Esophagus muscularis mucosa (tissue), 4 donors: ENCODE results near the gene L3MBTL4.

Experiments used
- EP300 ChIP-seq: sonication (generic); formaldehyde crosslinking; IDR thresholded peaks from one replicate; pipeline ENCODE4 v1.6.1; 2017; ENCODE audit warnings: antibody characterized with exemption
- POLR2A ChIP-seq: fragments of 450-650 bp; IDR thresholded peaks from one replicate; pipeline ENCODE4 v1.6.1; 2017; ENCODE audit warnings: antibody characterized with exemption, moderate library complexity, mild to moderate bottlenecking, low read depth
- POLR2AphosphoS5 ChIP-seq, 2 donors: sonication (generic); formaldehyde crosslinking; IDR thresholded peaks; one replicate each; pipeline ENCODE4 v1.6.1; 2017; ENCODE audit warnings: antibody characterized with exemption in 2 of 2
- TF ChIP-seq, protein P1 (sequence below), 3 experiments: fragments of 200-600 bp in 2 of 3; fragments of 450-650 bp in 1 of 3; sonication (generic) in 2 of 3; IDR thresholded peaks; one replicate each; pipeline ENCODE4 v1.5.1; 2017 to 2019; ENCODE audit warnings: antibody characterized with exemption in 3 of 3, mild to moderate bottlenecking in 2 of 3, moderate library complexity in 1 of 3

DNA sequence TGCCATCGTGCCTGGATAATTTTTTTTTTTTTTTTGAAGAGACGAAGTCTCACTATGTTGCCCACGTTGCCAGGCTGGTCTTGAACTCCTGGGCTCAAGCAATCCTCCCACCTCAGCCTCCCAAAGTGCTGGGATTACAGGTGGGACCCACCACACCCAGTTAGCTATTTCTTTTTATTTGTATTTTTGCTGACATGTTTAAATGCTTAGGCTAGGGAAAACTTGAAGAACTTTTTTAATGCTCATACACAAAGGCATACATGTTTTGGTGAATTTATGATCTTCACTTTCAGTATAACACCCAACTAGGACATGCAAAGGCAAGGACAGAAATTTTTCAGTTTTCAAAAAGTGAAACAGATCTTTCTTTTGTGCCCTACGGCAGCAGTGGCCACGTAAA, 9.9 kb downstream of the L3MBTL4 start:
- TF ChIP-seq, protein P1, sequence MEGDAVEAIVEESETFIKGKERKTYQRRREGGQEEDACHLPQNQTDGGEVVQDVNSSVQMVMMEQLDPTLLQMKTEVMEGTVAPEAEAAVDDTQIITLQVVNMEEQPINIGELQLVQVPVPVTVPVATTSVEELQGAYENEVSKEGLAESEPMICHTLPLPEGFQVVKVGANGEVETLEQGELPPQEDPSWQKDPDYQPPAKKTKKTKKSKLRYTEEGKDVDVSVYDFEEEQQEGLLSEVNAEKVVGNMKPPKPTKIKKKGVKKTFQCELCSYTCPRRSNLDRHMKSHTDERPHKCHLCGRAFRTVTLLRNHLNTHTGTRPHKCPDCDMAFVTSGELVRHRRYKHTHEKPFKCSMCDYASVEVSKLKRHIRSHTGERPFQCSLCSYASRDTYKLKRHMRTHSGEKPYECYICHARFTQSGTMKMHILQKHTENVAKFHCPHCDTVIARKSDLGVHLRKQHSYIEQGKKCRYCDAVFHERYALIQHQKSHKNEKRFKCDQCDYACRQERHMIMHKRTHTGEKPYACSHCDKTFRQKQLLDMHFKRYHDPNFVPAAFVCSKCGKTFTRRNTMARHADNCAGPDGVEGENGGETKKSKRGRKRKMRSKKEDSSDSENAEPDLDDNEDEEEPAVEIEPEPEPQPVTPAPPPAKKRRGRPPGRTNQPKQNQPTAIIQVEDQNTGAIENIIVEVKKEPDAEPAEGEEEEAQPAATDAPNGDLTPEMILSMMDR (IDR thresholded peaks at IDR 0.05): no peak
- TF ChIP-seq POLR2A (no peak), POLR2AphosphoS5 (IDR thresholded peaks at IDR 0.05) (no peak), EP300 (no peak)
